Right cardiac atrium (tissue), 5 donors: ENCODE data around the gene CLPTM1L. TPM values are rescaled to one million over a fixed set of nuclear protein-coding genes. Genes with fewer than 3 reads are reported as not detected.
"Not testable (repeated sequence)": the region's sequence is repeated elsewhere in the genome, so short reads cannot be mapped to it uniquely, and the experiment has no call there.

Experiments used
- ATAC-seq, 2 donors: fragments of 200-7000 bp; cut with Tn5 transposase; one replicate each; pipeline versions ENCODE4 v1.8.0 to v1.9.1; 2020; ENCODE audit warnings: moderate library complexity in 2 of 2, mild to moderate bottlenecking in 1 of 2
- DNase-seq, 3 donors: peaks; one replicate each; pipeline ENCODE4 v3.0.0-alpha.2; 2020
- H3K27ac ChIP-seq: one replicate; pipeline ENCODE4 v1.5.1; 2013; ENCODE audit warnings: mild to moderate bottlenecking, low read length, control low read depth, moderate library complexity
- H3K27me3 ChIP-seq: one replicate; pipeline ENCODE4 v1.6.1; 2013; ENCODE audit not compliant: control insufficient read depth, insufficient read depth
- H3K4me1 ChIP-seq: one replicate; pipeline ENCODE4 v1.6.1; 2013; ENCODE audit warnings: low read length; ENCODE audit not compliant: control insufficient read depth, insufficient read depth
- H3K4me3 ChIP-seq: one replicate; pipeline ENCODE4 v1.5.1; 2013; ENCODE audit warnings: low read length, control low read depth
- H3K9me3 ChIP-seq: one replicate; pipeline ENCODE4 v1.6.1; 2013; ENCODE audit warnings: low read length; ENCODE audit not compliant: control insufficient read depth
- WGBS: extraction: QIAGEN DNeasy Blood & Tissue Kit; methylation state at CpG from one replicate; pipeline ENCODE4 v1.1.7; 2013; 5-methylcytosine and 5-hydroxymethylcytosine counted together
- intact Hi-C, 4 donors: fragments of 100-400 bp; cut with DNase I; formaldehyde crosslinking; loops; one replicate each; pipeline versions ENCODE4 v1.11.0 to v1.14.0; 2022 to 2023
- polyA plus RNA-seq: library from polyadenylated mRNA; stranded (reverse); fragments of 200-250 nt; gene quantifications from one replicate; pipeline ENCODE4 v1.2.3, GENCODE V29; 2013
- total RNA-seq, 4 donors: library from RNA; stranded (reverse); fragmentation: NEBNext Ultra II Directional; extraction: Animal tissue kit (Norgen Biotek cat#: 25700); gene quantifications; one replicate each; pipeline ENCODE4 v1.2.1, GENCODE V29; 2021
- donor health status: healthy with polysubstance abuse.
- donor health status: DM: no; HTN: yes; CAD: no.
- donor health status: DM: no; HTN: no; CAD: no.
- donor health status: DM: no; HTN: yes; CAD: no; lungs with severe emphysema.
- donor health status: DM: yes; HTN: yes; CAD: no.

The CLPTM1L gene
- total and polyA plus RNA-seq, 5 donors, result 43.9 to 62.7 (median 47.5) TPM

- no peak overlapping the region for H3K4me3 ChIP-seq
- ATAC-seq (peak; percentile 73 to 85), DNase-seq (peak; percentile 59 to 81 (median 80))
- H3K27ac ChIP-seq, result no peak overlapping the region
- WGBS, result 22% methylated on average over 34 of the region's 34 CpGs
- H3K4me1 ChIP-seq, result no peaks in the 10 kb centered on the region
- intact Hi-C loops, result loop anchor here in 1 of 4 donors (10.0 kb wide), 1 partner anchor 265 kb away; no protein-coding TSS in a partner anchor
- H3K27me3 ChIP-seq, result no peaks in the 10 kb centered on the region
- H3K9me3 ChIP-seq, result no peaks in the 10 kb centered on the region
Measured at GRCh38 chr5:1380011-1380817, 35.3 kb upstream of the CLPTM1L start.

- DNase-seq, result peak in 1 of 3 donors; percentile 11
- intact Hi-C loops, result loop anchor here in 1 of 4 donors (10.0 kb wide), 1 partner anchor 266 kb away; no protein-coding TSS in a partner anchor
- 92% methylated on average over 24 of the region's 24 CpGs for WGBS
Measured at GRCh38 chr5:1378866-1379659, 34.2 kb upstream of the CLPTM1L start.

GRCh38 chr5:1378096-1378495 is 33.2 kb upstream of the CLPTM1L start:
- Histone ChIP-seq H3K4me1 (no peaks in the 10 kb centered on the region), H3K9me3 (no peaks in the 10 kb centered on the region), H3K27ac (no peak overlapping the region), H3K4me3 (no peak overlapping the region), H3K27me3 (no peaks in the 10 kb centered on the region)
- intact Hi-C loops, result loop anchor here in 1 of 4 donors (10.0 kb wide), 1 partner anchor 267 kb away; no protein-coding TSS in a partner anchor
- no peak for DNase-seq
- 92% methylated on average over 18 of the region's 18 CpGs for WGBS
- no peak for ATAC-seq

More at GRCh38 chr5:1378866-1379659, 34.2 kb upstream of the CLPTM1L start:
- ATAC-seq, result no peak
- H3K9me3 ChIP-seq, result no peaks in the 10 kb centered on the region
- no peak overlapping the region for H3K27ac ChIP-seq
- H3K4me1 ChIP-seq, result no peaks in the 10 kb centered on the region
- H3K27me3 ChIP-seq, result no peaks in the 10 kb centered on the region
- no peak overlapping the region for H3K4me3 ChIP-seq

- no peaks in the 10 kb centered on the region for H3K4me1 ChIP-seq
- no peaks in the 10 kb centered on the region for H3K27me3 ChIP-seq
- H3K27ac ChIP-seq, result no peak overlapping the region
- intact Hi-C loops, result loop anchor here in 1 of 4 donors (10.0 kb wide), 1 partner anchor 268 kb away; no protein-coding TSS in a partner anchor
- H3K9me3 ChIP-seq, result no peaks in the 10 kb centered on the region
- DNase-seq (peak in 1 of 3 donors; percentile 25), ATAC-seq (no peak)
- WGBS, result 59% methylated on average over 3 of the region's 3 CpGs
- no peak overlapping the region for H3K4me3 ChIP-seq
Measured at GRCh38 chr5:1376981-1377380, 32.1 kb upstream of the CLPTM1L start.

GRCh38 chr5:1375871-1376810 is 31.2 kb upstream of the CLPTM1L start:
- Histone ChIP-seq H3K27ac (no peak overlapping the region), H3K9me3 (no peaks in the 10 kb centered on the region), H3K4me3 (no peak overlapping the region), H3K4me1 (no peaks in the 10 kb centered on the region), H3K27me3 (no peaks in the 10 kb centered on the region)
- ATAC-seq, result no peak
- DNase-seq, result peak in 1 of 3 donors; percentile 14
- intact Hi-C loops, result loop anchor here in 1 of 4 donors (10.0 kb wide), 1 partner anchor 269 kb away; no protein-coding TSS in a partner anchor
- 80% methylated on average over 23 of the region's 23 CpGs for WGBS

DNA sequence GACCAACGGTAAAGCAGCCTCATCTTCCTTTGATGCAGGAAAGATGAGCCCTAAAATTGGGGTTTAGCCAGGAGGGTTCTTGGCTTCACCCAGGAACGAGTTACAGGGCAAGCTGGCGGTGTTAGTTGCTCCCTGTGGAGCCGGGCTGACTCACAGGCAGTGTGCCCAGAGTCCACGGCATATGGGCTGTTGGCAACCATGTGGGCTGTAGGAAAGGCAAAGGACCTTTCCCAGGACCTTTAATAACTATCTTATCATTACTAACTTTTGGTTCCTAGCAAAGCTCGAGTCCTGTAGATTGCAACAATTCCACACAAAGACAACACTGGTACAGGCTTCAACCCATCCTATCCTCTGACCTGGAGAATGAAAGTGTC is 29.8 kb upstream of the CLPTM1L start:
- WGBS, result 43% methylated on average over 6 of the region's 6 CpGs
- intact Hi-C loops, result loop anchor here in 1 of 4 donors (10.0 kb wide), 1 partner anchor 270 kb away; no protein-coding TSS in a partner anchor

GRCh38 chr5:1374030-1374678 is 29.3 kb upstream of the CLPTM1L start:
- no peak for ATAC-seq
- Histone ChIP-seq H3K4me3 (no peak overlapping the region), H3K4me1 (no peaks in the 10 kb centered on the region), H3K27ac (no peak overlapping the region), H3K9me3 (peaks cover 2% of the 10 kb centered on the region), H3K27me3 (no peaks in the 10 kb centered on the region)
- intact Hi-C loops, result loop anchor here in 1 of 4 donors (10.0 kb wide), 1 partner anchor 271 kb away; no protein-coding TSS in a partner anchor
- peak in 1 of 3 donors; percentile 7 for DNase-seq
- WGBS, result 68% methylated on average over 9 of the region's 9 CpGs

More for the DNA sequence above, 29.8 kb upstream of the CLPTM1L start:
- ATAC-seq, result no peak
- no peaks in the 10 kb centered on the region for H3K27me3 ChIP-seq
- H3K9me3 ChIP-seq, result peaks cover 2% of the 10 kb centered on the region
- no peaks in the 10 kb centered on the region for H3K4me1 ChIP-seq
- no peak overlapping the region for H3K27ac ChIP-seq
- no peak overlapping the region for H3K4me3 ChIP-seq
- peak in 1 of 3 donors; percentile 42 for DNase-seq

GRCh38 chr5:1371972-1372342 is 27.1 kb upstream of the CLPTM1L start:
- H3K27ac ChIP-seq, H3K27me3 ChIP-seq, H3K9me3 ChIP-seq, H3K4me1 ChIP-seq, DNase-seq, H3K4me3 ChIP-seq, ATAC-seq: not testable (repeated sequence)
- 89% methylated on average over 4 of the region's 4 CpGs for WGBS
- intact Hi-C loops, result loop anchor here in 1 of 4 donors (10.0 kb wide), 1 partner anchor 273 kb away; no protein-coding TSS in a partner anchor

DNA sequence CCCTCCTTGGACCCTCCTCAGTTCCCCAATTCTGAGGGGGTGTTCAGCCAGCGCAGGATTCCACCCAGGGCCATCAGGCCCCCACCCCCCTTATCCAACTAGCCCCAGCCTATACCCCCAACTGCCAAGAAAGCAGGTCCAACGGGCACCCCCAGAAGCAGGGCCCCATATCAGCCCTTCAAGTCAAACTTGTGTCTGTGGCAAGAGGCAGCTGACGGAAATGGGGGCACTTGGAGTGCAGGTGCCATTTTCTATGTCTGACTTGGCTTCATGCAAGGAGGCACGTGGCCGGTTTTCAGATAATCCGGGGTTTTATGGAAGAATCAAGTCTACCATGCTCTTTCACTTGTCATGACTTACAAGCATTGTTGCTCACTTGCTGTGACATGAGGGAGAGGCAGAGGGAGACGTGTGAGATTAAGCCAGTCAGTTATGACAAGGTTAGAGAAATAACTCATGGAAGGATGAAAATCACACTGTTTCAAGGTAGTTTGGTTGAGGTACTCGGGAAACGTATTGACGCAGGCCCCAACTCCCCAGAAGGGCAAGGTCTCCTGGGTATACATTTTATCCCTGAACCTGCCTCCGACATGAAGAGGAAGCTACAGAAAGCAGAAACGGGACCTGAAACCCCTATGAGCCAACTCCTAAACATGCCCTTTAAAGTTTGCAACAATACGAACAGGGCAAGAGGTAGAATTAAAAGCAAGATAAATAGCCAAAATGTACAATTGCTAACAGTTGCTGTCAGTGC is 26.5 kb upstream of the CLPTM1L start:
- H3K4me3 ChIP-seq, result no peak overlapping the region
- ATAC-seq (no peak), DNase-seq (no peak)
- 81% methylated on average over 13 of the region's 13 CpGs for WGBS
- no peak overlapping the region for H3K27ac ChIP-seq
- no peaks in the 10 kb centered on the region for H3K27me3 ChIP-seq
- H3K4me1 ChIP-seq, result no peaks in the 10 kb centered on the region
- peaks cover 2% of the 10 kb centered on the region for H3K9me3 ChIP-seq
- intact Hi-C loops, result loop anchor here in 1 of 4 donors (10.0 kb wide), 1 partner anchor 273 kb away; no protein-coding TSS in a partner anchor
